GM21423 (cell line): ENCODE measurements around the gene NAV2.
A peak's percentile ranks its signal among the peaks of the same experiment; 100 is the strongest.

Source experiments
- ATAC-seq: cut with Tn5 transposase; IDR thresholded peaks from one replicate; pipeline ENCODE4 v1.9.1; 2021; ENCODE audit warnings: mild to moderate bottlenecking, moderate library complexity; ENCODE audit not compliant: unreplicated experiment

The NAV2 gene

DNA sequence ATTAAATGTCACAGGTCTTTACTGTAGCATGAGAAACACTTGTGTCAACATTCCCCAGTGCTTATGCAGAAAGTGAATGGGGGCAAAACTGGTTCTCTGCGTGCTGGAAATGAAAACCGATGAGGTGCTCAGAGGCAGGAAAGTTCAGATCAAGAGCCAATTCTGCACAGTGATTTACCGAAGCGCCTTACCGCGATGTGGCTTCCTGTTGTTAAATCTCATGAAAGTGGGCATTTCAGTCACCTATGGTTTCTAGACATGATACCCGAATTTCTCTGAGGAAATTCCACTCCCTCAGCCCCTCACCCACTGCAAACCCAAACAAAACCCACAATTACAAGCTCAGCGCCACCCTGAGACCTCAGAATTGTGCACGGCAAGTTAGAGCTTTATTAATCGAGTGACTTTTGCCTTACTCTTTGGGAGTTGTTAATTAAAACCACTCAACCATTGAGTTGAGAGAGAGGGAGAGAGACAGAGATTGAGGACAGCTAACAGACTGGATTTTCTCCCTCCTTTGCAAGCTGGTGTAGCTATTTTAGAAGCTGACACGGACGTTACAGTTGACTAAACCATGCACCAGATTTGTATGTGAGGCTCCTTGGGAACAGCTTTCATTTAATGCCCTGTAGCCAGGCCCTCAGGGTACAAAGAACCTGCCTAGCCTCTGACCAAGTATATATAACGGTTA lies 251.2 kb downstream of the NAV2 start:
- no peak for ATAC-seq

DNA sequence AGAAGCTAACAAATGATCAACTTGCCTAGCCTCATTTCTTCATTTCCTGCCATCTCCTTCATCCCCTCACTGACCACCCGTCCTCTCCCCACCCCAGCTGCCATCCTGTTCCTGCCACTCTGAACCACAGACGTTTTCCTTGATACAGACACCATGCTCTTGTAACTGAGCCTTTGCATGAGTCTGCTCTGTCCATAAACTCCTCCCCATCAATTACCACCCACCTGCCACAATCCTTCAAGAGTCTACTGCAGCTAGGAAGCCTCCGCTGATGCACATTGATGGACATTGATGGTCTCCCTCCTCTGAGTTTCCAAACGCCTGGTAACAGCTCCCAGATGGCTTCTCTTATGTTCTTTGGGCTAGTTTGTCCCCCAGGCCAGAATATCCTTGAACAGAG lies 253.8 kb downstream of the NAV2 start:
- no peak for ATAC-seq

DNA sequence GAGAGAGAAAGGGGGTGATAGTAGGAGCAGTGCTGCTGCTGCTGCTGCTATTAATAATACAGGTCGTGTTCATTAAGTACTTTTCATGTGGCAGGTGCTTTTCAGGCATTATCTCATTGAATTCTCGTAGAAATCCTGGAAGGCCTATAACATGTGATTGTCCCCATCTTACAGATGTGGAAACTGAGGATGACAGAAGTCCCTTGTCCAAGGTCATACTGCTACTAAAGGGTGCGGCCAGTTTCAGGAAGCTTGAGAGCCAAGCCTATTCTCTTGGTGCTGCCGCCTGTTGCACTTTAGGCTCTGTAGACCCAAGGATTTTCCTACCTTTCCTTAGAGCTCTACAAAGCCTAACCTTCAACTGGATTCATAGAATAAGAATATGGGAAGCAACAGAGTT lies 254.3 kb downstream of the NAV2 start:
- ATAC-seq, result no peak

DNA sequence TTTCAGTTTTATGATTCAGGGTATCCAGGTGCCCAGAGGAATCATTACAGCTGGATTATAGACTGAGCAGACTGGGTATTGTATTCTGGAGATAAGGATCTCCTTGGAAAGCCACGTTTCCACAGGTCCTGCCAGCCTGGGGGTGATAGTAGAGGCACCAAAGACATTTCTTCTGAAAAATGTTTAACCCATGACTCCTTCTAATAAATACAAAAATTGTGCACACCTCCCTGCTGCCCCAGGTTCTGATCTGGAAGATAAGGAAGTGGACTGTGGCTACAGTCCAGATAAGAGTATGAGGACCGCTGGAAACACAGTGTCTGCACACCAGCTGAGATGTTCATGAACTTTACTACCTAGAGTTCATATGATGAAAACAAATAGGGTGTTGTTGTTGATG lies 255.2 kb downstream of the NAV2 start:
- no peak for ATAC-seq

DNA sequence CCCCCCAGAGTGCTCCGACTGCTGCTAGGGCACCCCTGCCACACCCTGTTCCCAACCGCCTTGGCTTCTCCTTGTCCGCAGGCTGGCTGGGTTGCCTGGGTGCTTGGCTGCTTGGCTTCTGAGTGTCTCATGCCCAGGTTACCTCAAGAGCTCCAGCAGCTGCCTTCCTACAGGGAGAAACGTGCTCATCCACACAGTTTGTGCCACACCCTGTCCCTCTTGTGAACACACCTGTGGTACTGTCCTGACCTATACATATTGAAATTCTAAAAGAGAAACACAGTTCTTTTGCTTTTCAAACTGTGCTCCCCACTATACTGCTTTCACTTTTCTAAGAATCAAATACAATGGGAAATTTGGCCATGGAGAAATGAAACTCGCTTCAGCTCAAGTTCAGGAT lies 256.2 kb downstream of the NAV2 start:
- no peak for ATAC-seq

DNA sequence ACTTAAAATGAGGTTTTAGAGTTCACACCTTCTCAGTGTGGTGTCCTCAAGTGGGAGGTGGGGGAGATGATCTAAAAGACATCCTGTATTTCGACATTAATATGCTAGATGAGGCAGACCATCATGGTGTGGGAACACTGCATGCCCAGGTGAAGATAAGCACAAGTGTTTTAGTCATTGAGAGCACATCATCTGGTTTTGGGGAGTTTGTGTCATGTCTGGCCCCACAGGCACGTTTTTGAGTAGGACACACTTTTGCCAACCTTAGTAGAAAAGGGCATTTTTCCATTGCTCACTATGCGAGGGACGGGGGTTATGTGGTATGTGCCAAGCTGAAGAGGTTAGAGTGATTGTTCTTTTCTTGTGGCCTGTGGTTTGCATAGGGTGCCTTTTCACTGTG lies 258.3 kb downstream of the NAV2 start:
- no peak for ATAC-seq

DNA sequence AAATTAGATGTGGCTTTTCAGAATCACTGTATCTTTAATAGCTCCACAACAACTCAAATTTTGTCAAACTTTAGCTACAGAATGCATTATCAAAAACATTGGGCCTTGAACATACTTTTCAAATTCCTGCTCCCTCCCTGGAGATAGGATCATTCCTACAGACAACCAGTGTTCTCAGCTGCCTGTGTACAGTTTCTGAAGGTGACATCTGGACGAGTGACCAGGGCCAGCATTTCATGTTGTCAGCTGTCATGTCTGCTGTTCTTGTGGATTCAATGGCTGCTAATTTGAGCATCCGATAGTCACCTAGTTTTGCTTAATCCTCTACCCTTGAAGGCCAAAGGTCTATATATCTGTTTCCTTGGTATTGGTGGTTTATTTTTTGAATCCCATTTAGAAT lies 259.5 kb downstream of the NAV2 start:
- no peak for ATAC-seq

DNA sequence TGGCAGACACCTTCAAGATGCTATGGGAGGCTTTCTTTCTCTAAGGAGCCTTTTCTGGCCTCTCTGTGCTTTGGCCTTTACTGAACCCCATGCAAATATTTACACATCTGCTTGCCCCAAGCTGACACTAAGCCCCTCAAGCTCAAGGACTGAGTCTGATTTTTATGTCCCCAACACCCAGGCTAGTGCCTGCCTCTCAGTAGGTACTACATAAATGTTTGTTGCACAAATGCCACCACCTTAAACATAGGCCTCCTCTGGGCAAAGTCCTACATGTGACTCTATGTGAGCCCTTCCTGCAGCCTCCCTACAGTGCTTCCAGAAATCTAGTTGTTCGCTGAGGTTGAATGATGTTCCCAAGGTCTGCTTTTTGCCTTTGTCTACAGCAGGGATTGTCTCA lies 260.0 kb downstream of the NAV2 start:
- no peak for ATAC-seq

DNA sequence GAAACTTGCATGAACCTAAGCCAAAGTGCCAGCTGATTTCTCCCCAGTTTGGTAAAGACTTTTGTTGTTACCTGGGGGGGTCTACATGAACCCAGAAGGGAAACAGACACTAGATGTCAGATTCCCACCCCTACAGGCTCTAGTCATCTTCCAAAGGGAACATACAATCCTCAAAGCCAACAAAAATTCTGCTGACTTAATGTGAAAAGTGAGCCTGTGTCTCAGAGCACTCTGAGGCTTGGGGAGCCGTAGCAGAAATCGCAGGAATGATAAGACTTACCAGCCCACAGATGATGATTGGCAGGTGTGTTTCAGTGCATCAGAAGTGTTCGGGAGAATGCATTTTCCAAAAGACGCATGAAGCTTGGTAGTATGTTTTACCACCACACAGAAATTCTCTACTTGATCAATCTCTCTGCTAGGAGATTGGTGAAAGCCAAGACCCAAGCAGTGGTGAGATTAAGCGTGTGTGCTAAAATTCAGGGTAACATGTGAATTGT lies 260.5 kb downstream of the NAV2 start:
- no peak for ATAC-seq

DNA sequence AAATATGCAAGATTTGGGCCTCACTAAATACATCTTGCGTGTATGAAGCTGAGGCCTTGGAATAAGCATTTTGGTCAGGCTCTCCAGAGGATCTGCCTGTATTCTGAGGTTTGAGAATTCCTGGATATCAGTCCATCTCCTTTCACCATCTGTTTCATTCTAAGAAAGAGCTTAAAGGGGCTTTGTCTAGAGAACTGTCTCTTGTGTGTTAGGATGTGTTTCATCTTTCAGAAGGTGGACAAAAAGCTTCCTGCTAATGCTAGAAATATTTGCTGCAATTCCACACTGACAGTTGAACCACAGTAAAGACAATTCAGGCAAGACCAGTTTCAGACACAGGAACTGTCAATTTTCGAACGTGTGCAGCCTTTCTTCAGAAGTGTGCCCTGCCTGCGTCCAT lies 262.2 kb downstream of the NAV2 start:
- no peak for ATAC-seq

DNA sequence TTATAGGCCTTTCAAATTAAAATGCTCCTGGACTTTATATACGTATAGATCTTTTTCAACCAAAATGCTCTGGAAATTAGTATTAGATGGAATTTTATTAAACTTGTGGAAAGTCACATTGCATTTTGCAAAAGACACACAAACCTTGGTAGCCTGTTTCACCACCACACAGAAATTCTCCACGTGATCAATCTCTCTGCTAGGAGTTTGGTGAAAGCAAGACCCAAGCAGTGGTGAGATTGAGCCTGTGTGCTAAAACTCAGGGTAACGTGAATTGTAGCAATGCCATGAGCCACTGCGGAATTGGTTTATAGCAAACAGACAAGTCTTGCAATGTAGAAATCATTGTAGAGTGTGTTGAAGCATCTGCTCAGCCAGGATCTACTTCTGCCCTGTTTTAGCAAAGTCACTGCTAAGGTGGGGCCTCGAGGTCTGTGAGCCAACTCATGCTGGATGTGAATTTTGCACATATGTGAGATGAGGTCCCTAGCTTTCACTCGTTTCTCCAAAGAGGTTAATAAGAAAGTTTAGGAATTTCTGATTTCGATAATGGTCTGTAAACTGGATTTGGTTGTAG lies 262.9 kb downstream of the NAV2 start:
- ATAC-seq, result no peak

DNA sequence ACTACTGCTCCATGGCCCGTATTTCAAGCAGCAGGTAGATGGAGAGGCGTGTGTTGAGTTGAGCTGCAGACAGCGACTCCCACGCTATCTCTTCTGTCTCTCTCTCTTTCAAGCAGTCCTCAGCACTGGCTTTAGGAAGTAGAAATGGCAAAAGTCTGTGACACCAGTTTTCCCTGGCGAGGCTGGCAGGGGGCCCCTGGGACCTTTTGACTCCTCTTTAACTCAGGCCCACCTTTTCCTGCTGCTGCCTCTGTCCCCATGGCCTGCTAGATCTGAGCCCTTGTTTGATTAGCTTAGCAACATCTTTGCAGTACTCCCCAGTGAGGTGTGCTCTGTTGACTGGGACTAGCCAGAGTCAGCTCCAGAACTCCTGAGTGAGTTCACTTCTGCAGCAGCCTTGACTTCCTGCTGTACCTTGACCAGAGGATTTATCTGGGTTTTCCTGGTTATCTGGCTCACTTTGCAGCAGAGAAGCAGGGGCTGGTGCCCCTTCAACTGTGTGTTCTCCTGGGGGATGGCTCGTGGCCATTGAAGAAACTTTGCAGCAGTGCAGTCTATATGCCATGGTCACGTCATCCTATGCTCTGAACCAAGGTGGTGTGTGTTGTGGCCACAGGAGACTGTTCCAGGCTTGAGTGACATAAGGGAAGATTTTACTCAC lies 263.8 kb downstream of the NAV2 start:
- ATAC-seq, result no peak

DNA sequence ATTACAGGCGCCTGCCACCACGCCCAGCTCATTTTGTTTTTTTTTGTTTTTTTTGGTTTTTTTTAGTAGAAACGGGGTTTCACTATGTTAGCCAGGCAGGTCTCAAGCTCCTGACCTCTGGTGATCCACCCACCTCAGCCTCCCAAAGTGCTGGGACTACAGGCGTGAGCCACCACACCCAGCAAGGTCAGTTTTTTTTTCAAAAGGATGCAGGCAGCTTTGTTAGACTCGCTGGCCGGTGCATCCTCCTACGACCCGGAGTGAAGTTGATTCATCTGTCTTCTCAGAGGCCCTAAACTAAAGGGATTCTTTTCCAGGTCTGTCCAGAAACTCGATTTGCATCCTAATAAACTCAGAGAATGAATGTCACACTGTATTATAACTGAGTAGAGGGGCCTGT lies 265.3 kb downstream of the NAV2 start:
- ATAC-seq, result no peak

DNA sequence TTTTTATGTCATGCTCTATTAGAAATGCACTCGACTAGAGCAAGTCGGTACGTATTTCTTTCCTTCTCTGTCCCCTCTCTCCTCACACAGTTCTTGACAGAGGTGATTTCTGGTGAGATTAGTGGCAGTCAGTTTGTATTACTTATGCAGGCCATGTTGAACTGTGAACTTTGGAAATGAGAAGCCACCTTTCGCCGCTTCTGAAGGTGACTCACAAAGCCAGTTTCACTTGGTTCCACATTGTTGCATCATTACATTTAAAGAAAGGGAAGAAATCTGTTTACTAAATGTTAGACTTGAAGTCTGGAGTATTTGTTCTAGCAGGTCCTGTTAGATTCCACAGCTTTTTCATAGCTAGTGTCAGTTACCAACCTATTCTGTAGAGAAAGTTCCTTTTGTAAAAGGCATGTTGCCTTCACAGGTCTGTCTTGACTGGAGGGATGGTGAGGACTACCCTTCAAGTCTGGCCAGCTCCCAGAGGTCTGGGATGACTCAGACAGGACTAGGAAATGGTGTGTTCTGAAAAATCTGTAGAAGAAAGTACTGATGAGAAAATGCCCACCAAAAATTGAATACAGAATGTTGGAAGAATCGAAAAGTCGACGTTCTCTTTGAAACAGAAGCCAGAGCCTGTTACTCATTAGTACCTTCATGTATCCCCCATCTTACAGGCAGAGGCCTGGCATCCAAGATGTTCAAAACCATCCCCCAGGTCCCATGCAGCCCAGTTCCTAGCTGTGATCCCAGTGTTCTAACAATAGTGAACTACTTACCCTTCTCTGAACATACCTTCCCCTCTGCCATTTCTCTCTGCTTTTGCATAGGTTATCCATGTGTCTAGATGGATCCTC lies 266.3 kb downstream of the NAV2 start:
- peak; percentile 56 for ATAC-seq

DNA sequence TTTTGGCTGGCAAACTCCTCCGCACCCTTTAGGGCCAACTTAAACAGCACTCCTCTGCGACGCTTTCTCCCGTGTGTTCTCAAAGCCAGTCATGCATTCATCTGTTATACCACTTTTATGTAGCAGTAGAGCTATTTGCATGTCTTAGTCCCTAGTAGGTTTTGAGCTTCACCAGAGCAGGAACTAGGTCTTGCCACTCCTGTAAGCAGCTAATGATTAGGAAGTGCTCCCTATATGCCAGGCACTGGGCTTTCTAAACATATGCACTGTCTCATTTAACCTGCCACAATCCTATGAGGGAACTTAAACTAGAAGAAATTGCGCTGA lies 266.8 kb downstream of the NAV2 start:
- ATAC-seq, result peak; percentile 73

DNA sequence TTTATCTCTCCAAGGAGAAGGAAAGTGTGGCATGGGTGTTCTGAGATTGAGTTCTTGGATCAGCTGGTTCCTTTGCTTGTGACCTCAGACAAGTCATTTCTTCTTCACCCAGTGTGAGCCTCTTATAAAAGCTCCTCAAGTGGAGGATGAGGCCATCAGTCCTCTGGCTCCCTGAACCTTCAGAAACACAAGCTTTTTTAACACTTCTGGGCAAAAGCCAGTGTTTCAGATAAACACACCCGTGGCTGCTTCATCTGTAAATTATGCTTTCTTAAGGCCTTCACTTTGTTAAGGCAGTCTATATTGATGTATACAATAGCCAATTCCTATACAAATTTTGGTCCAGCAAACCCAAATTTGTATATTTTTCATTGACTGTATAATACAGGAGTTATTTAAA lies 267.8 kb downstream of the NAV2 start:
- ATAC-seq, result no peak

DNA sequence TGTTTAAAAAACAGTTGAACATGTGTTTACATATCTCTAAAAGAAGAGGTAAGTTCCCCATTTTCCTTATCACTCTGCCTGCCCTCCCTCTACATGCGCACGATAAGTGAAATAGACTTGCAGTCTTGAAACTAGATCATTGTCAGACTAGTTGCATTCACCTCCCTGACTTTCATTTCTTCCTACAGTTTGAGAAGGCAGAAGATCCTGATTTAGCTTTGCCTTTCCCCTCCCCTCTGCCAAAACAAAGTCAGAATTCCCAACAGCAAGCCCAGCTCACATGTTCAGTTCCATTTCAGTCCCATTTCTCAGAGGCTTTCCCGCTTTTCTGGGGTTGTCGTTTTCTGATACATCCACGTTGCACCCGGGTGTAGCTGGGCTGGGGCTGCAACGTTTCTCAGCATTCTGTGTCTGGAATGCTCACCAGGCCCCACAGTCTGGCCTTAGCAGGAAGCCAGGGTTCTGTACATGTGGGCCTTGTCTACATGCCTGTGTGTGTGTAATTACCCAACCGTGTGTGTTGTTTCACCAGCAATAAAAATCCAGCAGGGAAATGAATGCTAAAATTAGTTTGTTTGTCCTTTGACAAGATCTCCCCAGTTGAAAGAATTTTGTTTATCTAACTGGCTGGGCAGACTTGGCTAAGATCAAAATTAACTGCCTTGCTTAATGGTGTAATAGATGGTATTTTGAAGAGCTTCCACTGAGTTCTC lies 268.5 kb downstream of the NAV2 start:
- ATAC-seq, result no peak

DNA sequence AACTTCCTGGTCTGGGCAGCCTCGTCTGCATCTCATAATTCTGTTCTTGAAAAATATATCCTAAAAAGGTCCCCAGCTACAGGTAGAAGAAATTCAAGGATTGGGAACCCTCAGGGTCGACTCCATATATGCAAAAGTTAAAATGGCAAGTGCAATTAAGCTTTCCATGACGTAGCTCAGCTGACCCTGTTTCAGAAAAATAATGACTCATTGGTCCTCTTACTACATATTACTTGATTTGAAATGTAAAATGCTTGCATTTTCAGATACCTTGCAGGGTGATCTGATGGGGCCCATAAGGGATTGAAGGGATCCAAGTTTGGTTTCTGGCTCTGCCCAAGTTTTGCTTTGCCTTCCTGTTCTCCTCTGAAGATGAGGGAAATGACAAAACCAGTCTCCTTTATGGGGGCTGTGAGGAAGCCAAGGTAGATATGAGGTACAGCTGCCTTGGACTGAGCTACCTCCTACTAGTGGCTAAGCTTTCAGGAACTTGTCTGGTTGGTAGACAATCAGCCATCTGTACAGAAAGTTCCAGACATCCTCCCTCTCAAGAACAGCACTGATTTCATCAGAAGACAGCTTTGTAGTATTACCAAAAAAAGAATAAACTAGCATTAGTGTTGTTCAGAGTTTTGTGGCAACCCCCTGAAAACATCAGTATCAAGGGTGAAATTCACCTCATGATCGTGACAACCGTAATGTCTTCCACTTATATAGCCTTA lies 270.3 kb downstream of the NAV2 start:
- ATAC-seq, result no peak

DNA sequence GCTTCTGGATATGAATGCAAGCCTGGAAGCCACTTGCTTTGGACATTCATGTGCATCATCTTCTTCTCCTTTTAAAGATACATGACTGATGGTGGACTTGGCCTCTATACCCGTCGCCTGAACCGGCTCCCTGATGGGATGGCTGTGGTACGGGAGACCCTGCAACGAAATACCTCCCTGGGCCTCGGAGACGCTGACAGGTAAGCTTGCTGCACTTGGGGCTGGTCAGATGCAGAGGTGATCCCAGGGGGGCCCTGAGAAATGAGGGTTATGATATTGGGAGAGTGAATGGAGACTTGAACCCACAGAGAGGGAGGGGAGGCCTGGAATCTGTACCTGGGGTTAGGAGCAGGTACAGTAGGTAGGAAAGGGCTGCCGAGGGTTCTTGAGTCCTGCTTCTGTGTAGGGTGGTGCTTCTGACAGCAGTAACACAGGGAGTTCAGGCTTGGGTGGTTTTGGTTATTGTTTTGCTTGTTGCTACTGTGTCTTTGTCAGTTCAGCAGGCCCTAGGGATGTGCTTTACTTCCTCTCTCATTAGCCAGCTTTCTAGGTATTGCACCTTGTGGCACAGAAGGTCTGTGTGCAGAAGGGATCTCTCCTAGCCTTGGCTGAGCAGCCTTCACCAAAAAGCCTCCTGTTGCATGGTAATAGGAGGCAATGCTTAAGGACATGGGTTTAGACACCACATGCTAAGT lies 271.6 kb downstream of the NAV2 start:
- ATAC-seq, result no peak

DNA sequence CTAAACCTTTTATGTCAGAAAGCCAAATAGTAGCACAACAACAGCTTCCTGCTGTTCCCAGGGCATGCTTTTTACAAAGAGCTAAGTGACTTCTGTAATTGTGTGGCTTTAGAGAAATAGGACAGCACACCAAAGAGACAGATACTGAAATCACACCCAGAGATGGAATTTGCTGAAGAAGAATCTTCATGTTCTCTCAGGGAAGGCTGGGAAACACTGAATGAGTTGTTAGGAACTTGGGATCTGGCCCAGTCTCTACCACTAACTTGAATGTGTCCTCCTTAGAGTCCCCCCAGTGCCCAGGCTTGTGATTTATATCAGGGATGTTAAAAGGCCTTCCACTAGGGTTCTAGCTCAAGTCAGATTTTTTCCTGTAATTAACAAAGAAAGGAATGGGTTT lies 272.5 kb downstream of the NAV2 start:
- ATAC-seq, result no peak
